ENCODE measurements around the gene RPS14.
A peak's percentile ranks its signal among the peaks of the same experiment; 100 is the strongest.

RPS14 gene

GRCh38 chr5:150449517-150450339 is at the start of gene RPS14:
TSS of gene RPS14 (minus strand) at chr5:150449739. CDS start at chr5:150447733, 2,006 bp downstream.
- DNase-seq: peak; percentile 92 to 94

- DNase-seq: no peak
Observed at GRCh38 chr5:150498971-150499370, 49.4 kb upstream of the RPS14 start.

- no peak for DNase-seq
Observed at GRCh38 chr5:150498501-150498900, 49.0 kb upstream of the RPS14 start.

GRCh38 chr5:150497989-150498317 is 48.4 kb upstream of the RPS14 start:
- no peak for DNase-seq

- no peak for DNase-seq
Observed at GRCh38 chr5:150497274-150497988, 47.9 kb upstream of the RPS14 start.

- no peak for DNase-seq
Observed at GRCh38 chr5:150496534-150496933, 47.0 kb upstream of the RPS14 start.

- DNase-seq: no peak
Observed at GRCh38 chr5:150496098-150496497, 46.6 kb upstream of the RPS14 start.

GRCh38 chr5:150492621-150493020 is 43.1 kb upstream of the RPS14 start:
- no peak for DNase-seq

GRCh38 chr5:150491876-150492275 is 42.3 kb upstream of the RPS14 start:
- DNase-seq: no peak

GRCh38 chr5:150490754-150491153 is 41.2 kb upstream of the RPS14 start:
- DNase-seq: no peak

- DNase-seq: no peak
Observed at GRCh38 chr5:150490296-150490669, 40.7 kb upstream of the RPS14 start.

- peak in 1 of 2 donors; percentile 36 for DNase-seq
Observed at GRCh38 chr5:150489360-150490295, 40.1 kb upstream of the RPS14 start.

GRCh38 chr5:150488519-150489359 is 39.2 kb upstream of the RPS14 start:
- DNase-seq: peak; percentile 3 to 34

- peak in 1 of 2 donors; percentile 3 for DNase-seq
Observed at GRCh38 chr5:150487199-150488061, 37.9 kb upstream of the RPS14 start.

GRCh38 chr5:150486402-150487198 is 37.1 kb upstream of the RPS14 start:
- peak in 1 of 2 donors; percentile 49 for DNase-seq

- DNase-seq: peak in 1 of 2 donors; percentile 4
Observed at GRCh38 chr5:150485693-150486401, 36.3 kb upstream of the RPS14 start.

GRCh38 chr5:150484964-150485692 is 35.6 kb upstream of the RPS14 start:
- DNase-seq: no peak

GRCh38 chr5:150481972-150482406 is 32.5 kb upstream of the RPS14 start:
- DNase-seq: no peak

- no peak for DNase-seq
Observed at GRCh38 chr5:150481708-150481965, 32.1 kb upstream of the RPS14 start.
